NB4 (cell line): ENCODE measurements around the gene TAF3.

Source experiments
- MYC ChIP-seq: IDR thresholded peaks from 2 replicates; pipeline ENCODE4 v1.6.1; 2011; ENCODE audit warnings: low read depth, low read length
- POLR2A ChIP-seq: IDR thresholded peaks from 2 replicates; pipeline ENCODE4 v1.6.1; 2011; ENCODE audit warnings: mild to moderate bottlenecking; ENCODE audit not compliant: insufficient read length; ENCODE audit errors: extremely low read depth
- TF ChIP-seq, protein P1 (sequence below): IDR thresholded peaks from one replicate; pipeline ENCODE4 v1.5.1; 2012; ENCODE audit warnings: low read depth, low read length

DNA sequence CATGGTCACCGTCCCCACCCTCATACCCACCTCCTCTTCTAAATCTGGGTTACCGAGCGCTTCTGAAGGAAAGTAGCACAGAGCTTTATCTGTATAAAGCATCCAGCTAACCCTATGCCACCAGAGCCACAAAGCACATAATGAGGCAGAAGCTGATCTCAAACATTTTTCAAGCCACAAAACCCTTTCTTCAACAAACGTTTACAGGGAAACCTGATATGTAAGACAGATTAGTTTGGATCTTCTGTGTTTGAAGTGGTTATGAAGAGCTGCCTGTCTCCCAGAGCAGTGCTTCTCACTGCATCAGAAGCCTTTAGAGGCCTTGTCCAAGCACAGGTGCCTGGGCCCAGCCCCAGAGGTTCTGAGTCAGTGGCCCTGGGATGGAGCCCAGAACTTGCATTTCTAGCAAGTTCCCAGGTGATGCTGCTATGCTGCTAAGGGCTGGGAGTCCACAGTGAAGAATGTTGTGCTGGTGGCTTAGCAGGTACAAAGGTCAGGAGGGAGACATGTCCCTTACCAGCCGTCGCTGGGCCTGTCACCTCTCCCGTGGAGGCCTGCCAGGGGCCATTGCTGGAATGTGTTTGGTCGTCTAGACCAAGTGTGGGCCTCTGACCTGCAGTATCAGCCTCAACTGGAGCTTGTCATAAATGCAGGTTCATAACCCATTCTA is 90.4 kb downstream of the TAF3 start:
- TF ChIP-seq, protein P1, sequence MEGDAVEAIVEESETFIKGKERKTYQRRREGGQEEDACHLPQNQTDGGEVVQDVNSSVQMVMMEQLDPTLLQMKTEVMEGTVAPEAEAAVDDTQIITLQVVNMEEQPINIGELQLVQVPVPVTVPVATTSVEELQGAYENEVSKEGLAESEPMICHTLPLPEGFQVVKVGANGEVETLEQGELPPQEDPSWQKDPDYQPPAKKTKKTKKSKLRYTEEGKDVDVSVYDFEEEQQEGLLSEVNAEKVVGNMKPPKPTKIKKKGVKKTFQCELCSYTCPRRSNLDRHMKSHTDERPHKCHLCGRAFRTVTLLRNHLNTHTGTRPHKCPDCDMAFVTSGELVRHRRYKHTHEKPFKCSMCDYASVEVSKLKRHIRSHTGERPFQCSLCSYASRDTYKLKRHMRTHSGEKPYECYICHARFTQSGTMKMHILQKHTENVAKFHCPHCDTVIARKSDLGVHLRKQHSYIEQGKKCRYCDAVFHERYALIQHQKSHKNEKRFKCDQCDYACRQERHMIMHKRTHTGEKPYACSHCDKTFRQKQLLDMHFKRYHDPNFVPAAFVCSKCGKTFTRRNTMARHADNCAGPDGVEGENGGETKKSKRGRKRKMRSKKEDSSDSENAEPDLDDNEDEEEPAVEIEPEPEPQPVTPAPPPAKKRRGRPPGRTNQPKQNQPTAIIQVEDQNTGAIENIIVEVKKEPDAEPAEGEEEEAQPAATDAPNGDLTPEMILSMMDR, result no peak
- TF ChIP-seq POLR2A, result no peak
- no peak for TF ChIP-seq MYC
